Sigmoid colon (tissue), 7 donors: ENCODE measurements around the gene HOXC9. TPM values are rescaled to one million over a fixed set of nuclear protein-coding genes. Genes with fewer than 3 reads are reported as not detected.

Source experiments
- DNase-seq: peaks from one replicate; pipeline ENCODE4 v3.0.0-alpha.2; 2019
- H3K27ac ChIP-seq, 4 donors: fragments of 200-600 bp; sonication (generic); one replicate each; pipeline ENCODE4 v1.5.1; 2016 to 2019; ENCODE audit warnings: mild to moderate bottlenecking in 1 of 4
- H3K27me3 ChIP-seq, 3 donors: fragments of 200-600 bp; sonication (generic); one replicate each; pipeline ENCODE4 v1.5.1; 2019; ENCODE audit warnings: mild to moderate bottlenecking in 1 of 3
- H3K36me3 ChIP-seq, 4 donors: fragments of 200-600 bp; sonication (generic); one replicate each; pipeline ENCODE4 v1.5.1; 2016 to 2019
- H3K4me1 ChIP-seq, 4 donors: fragments of 200-600 bp; sonication (generic); one replicate each; pipeline ENCODE4 v1.5.1; 2017 to 2019
- H3K4me3 ChIP-seq, 4 donors: fragments of 200-600 bp; sonication (generic); one replicate each; pipeline ENCODE4 v1.5.1; 2017 to 2019; ENCODE audit warnings: mild to moderate bottlenecking in 2 of 4, moderate library complexity in 1 of 4
- H3K9me3 ChIP-seq, 4 donors: fragments of 200-600 bp in 3 of 4; sonication (generic) in 3 of 4; one replicate each; pipeline versions ENCODE4 v1.5.1 to v1.6.1; 2013 to 2019
- EP300 ChIP-seq, 4 donors: sonication (generic); formaldehyde crosslinking; IDR thresholded peaks; one replicate each; pipeline ENCODE4 v1.6.1; 2017; ENCODE audit warnings: antibody characterized with exemption in 4 of 4
- POLR2A ChIP-seq, 2 donors: fragments of 450-650 bp; IDR thresholded peaks; one replicate each; pipeline ENCODE4 v1.6.1; 2016; ENCODE audit warnings: antibody characterized with exemption in 2 of 2, mild to moderate bottlenecking in 2 of 2, moderate library complexity in 2 of 2
- POLR2AphosphoS5 ChIP-seq, 4 donors: sonication (generic); formaldehyde crosslinking; IDR thresholded peaks; one replicate each; pipeline ENCODE4 v1.6.1; 2017; ENCODE audit warnings: antibody characterized with exemption in 4 of 4
- WGBS, 2 donors: extraction: QIAGEN DNeasy Blood & Tissue Kit; methylation state at CpG; one replicate each; pipeline ENCODE4 v1.1.7; 2013; 5-methylcytosine and 5-hydroxymethylcytosine counted together
- intact Hi-C: fragments of 100-400 bp; cut with DNase I; formaldehyde crosslinking; loops from one replicate; pipeline ENCODE4 v1.15.1; 2023
- polyA plus RNA-seq, 3 donors: library from polyadenylated mRNA; stranded (reverse); fragments of 200-250 nt; gene quantifications; one replicate each; pipeline ENCODE4 v1.2.3, GENCODE V29; 2013
- total RNA-seq, 4 donors: library from RNA; depleted of rRNA; stranded (reverse); fragments of >200 nt; gene quantifications; one replicate each; pipeline ENCODE4 v1.1.0, GENCODE V29; 2016
- TF ChIP-seq, protein P1 (sequence below), 4 experiments: fragments of 450-650 bp in 3 of 4; fragments of 200-600 bp in 1 of 4; IDR thresholded peaks; one replicate each; pipeline ENCODE4 v1.5.1; 2016 to 2019; ENCODE audit warnings: antibody characterized with exemption in 4 of 4, mild to moderate bottlenecking in 3 of 4, moderate library complexity in 2 of 4
- donor health status: healthy with polysubstance abuse.
- donor health status: Bipolar disorder and iron deficiency.
- donor health status: healthy.

Gene HOXC9
- total and polyA plus RNA-seq, 7 donors: 0.04 TPM; not detected in 6

DNA sequence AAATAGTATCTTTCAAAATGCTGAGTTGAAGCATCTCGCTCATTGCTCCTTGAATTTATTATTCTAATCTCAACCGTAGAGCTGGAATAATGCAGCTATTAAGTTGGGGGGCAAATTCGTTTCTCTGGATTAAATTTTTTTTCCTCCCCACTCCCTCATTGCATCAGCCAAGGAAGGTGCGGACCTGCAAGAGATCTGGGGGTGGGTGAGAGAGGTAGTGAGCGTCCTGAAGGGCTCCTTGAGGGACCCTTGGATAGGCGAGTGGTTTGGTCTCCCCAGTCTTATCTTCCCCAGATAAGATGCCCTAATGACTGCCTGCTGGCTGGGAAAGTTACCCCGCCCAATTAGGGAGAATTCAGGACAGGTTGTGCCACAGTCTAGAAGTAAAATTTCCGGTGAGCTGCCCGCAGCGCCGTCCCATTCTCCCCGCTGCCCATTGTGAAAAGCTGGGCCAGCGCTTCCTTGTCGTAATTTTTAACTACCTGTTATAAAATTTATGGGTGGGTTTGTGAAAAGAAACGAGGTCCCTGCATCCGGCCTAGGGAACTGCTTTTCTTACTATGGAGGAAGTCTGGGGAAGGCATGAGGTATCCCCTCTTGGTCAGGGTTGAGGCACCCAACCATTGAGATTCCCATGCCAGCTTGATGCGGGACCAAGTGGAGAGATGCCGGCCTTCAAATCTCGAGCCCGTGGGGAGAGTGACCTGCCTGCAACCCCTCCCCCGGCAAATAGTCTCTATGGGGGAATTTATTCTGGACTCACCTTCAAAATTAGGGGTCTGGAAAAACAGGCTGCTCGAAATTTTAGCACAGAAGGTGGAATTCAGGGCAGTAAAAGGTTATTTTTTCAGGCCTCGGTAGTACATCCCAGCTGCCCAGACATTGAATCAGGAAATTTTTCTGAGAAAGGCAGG is 15.3 kb downstream of the HOXC9 start:
- H3K4me3 ChIP-seq: no peak overlapping the region
- peaks cover 85 to 100% (median 98%) of the 10 kb centered on the region in 3 donors for H3K27me3 ChIP-seq
- no peaks in the 10 kb centered on the region for H3K36me3 ChIP-seq
- DNase-seq: no peak
- H3K9me3 ChIP-seq: no peaks in the 10 kb centered on the region
- TF ChIP-seq EP300 (IDR thresholded peaks at IDR 0.05) (no peak), POLR2A (IDR thresholded peaks at IDR 0.05) (no peak), POLR2AphosphoS5 (IDR thresholded peaks at IDR 0.05) (peak; percentile 16 to 67 (median 40))
- TF ChIP-seq, protein P1, sequence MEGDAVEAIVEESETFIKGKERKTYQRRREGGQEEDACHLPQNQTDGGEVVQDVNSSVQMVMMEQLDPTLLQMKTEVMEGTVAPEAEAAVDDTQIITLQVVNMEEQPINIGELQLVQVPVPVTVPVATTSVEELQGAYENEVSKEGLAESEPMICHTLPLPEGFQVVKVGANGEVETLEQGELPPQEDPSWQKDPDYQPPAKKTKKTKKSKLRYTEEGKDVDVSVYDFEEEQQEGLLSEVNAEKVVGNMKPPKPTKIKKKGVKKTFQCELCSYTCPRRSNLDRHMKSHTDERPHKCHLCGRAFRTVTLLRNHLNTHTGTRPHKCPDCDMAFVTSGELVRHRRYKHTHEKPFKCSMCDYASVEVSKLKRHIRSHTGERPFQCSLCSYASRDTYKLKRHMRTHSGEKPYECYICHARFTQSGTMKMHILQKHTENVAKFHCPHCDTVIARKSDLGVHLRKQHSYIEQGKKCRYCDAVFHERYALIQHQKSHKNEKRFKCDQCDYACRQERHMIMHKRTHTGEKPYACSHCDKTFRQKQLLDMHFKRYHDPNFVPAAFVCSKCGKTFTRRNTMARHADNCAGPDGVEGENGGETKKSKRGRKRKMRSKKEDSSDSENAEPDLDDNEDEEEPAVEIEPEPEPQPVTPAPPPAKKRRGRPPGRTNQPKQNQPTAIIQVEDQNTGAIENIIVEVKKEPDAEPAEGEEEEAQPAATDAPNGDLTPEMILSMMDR (IDR thresholded peaks at IDR 0.05): no peak
- H3K27ac ChIP-seq: no peak overlapping the region
- intact Hi-C loops: no loop called here
- H3K4me1 ChIP-seq: peaks cover 0 to 43% (median 34%) of the 10 kb centered on the region in 4 donors
- 6 to 7% methylated on average over 23 of the region's 23 CpGs for WGBS, 2 donors

DNA sequence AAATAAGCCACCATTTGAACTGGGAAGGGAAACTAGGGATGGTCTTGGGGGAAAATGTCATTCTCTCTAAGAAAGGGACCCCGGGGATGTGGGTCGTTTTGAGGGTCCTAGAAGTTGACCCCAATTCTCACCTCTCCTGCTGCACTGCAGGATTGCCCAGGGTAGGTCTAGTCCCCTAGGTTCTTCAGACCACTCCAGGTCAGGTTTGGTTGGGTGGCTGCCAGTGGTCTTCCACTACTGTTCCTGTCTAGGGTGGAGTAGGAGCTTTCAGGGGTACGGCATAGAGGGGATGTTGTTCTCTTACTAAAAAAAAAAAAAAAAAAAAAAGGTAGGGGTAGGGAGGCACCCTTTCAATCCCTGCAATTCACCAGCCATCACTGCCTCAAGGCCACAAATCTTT is 16.1 kb downstream of the HOXC9 start:
- no peak overlapping the region for H3K4me3 ChIP-seq
- H3K4me1 ChIP-seq: peaks cover 0 to 43% (median 34%) of the 10 kb centered on the region in 4 donors
- peaks cover 79 to 100% (median 98%) of the 10 kb centered on the region in 3 donors for H3K27me3 ChIP-seq

DNA sequence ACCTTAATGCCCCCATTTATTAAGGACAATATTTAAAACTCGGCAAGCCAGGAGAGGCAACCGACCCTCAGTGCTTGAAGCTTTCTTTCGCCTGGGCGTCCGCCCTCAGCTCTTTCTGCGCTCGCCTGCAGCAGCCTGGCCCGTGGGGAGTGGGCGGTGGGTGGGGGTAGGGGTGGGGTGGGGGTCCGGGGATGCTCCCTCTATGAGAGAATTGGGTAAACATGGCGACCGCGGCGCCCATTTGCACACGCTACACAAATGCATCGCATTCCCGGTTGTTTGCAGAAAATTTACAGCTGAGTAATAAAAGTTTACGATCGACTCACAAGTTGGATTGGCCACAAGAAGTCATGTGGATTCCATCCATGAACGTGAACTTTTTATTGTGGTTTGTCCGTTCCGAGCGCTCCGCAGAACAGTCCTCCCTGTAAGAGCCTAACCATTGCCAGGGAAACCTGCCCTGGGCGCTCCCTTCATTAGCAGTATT is 16.6 kb downstream of the HOXC9 start:
- intact Hi-C loops: no loop called here
- H3K9me3 ChIP-seq: no peaks in the 10 kb centered on the region
- 3 to 4% methylated on average over 25 of the region's 25 CpGs for WGBS, 2 donors
- no peaks in the 10 kb centered on the region for H3K36me3 ChIP-seq
- H3K27me3 ChIP-seq: peaks cover 79 to 100% (median 98%) of the 10 kb centered on the region in 3 donors
- peak overlapping the region in 1 of 4 donors; percentile 47 for H3K4me3 ChIP-seq
- H3K27ac ChIP-seq: no peak overlapping the region
- TF ChIP-seq POLR2AphosphoS5 (IDR thresholded peaks at IDR 0.05) (no peak), EP300 (IDR thresholded peaks at IDR 0.05) (no peak), POLR2A (IDR thresholded peaks at IDR 0.05) (no peak)
- TF ChIP-seq, protein P1 (IDR thresholded peaks at IDR 0.05): no peak
- no peak for DNase-seq
- H3K4me1 ChIP-seq: peaks cover 0 to 43% (median 34%) of the 10 kb centered on the region in 4 donors

More for the DNA sequence above, 16.1 kb downstream of the HOXC9 start:
- H3K36me3 ChIP-seq: no peaks in the 10 kb centered on the region
- no peaks in the 10 kb centered on the region for H3K9me3 ChIP-seq
- intact Hi-C loops: no loop called here
- WGBS, 2 donors: 10 to 12% methylated on average over 3 of the region's 3 CpGs
- TF ChIP-seq POLR2AphosphoS5 (IDR thresholded peaks at IDR 0.05): no peak
- TF ChIP-seq, protein P1 (IDR thresholded peaks at IDR 0.05): no peak
- TF ChIP-seq EP300 (IDR thresholded peaks at IDR 0.05): no peak
- no peak for TF ChIP-seq POLR2A (IDR thresholded peaks at IDR 0.05)
- H3K27ac ChIP-seq: no peak overlapping the region
- DNase-seq: no peak

DNA sequence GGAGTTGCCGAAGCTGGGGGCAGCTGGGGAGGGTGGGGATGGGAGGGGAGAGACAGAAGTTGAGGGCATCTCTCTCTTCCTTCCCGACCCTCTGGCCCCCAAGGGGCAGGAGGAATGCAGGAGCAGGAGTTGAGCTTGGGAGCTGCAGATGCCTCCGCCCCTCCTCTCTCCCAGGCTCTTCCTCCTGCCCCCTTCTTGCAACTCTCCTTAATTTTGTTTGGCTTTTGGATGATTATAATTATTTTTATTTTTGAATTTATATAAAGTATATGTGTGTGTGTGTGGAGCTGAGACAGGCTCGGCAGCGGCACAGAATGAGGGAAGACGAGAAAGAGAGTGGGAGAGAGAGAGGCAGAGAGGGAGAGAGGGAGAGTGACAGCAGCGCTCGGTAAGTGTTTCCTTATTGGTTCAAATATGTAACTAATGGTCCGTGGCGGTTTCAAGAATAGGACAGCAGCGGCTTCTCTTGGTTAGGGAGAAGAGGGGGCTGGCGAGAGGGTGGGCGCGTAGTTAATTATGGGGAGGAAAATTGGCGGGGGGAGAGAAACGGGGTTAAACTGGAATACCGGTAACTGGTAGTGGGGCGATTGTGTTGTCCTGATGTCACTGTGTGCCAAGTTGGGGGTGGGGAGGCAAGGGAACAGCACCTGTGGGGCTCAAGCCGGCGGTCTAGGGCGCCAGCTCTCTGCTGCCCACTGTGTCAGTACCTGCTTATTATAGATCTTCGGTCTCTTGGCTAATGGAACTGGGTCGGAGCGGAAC is 17.2 kb downstream of the HOXC9 start:
- Histone ChIP-seq H3K4me3 (peak overlapping the region; percentile 1 to 47 (median 38)), H3K36me3 (no peaks in the 10 kb centered on the region), H3K27me3 (peaks cover 75 to 100% (median 98%) of the 10 kb centered on the region in 3 donors), H3K4me1 (peaks cover 0 to 43% (median 34%) of the 10 kb centered on the region in 4 donors), H3K9me3 (no peaks in the 10 kb centered on the region), H3K27ac (peak overlapping the region in 1 of 4 donors; percentile 10)
- 3 to 5% methylated on average over 24 of the region's 24 CpGs for WGBS, 2 donors
- no peak for DNase-seq
- TF ChIP-seq POLR2A (IDR thresholded peaks at IDR 0.05) (no peak), POLR2AphosphoS5 (IDR thresholded peaks at IDR 0.05) (no peak), EP300 (IDR thresholded peaks at IDR 0.05) (no peak)
- TF ChIP-seq, protein P1 (IDR thresholded peaks at IDR 0.05): no peak
- intact Hi-C loops: no loop called here
